ENCODE data around the gene KCNB1. TPM values are rescaled to one million over a fixed set of nuclear protein-coding genes. Genes with fewer than 3 reads are reported as not detected.
A peak's percentile ranks its signal among the peaks of the same experiment; 100 is the strongest.

KCNB1 gene
- polyA plus RNA-seq, 1 donor, result 2.4 TPM

GRCh38 chr20:49381558-49382493 lies 100.6 kb downstream of the KCNB1 start:
- H3K36me3 ChIP-seq (ENCODE audit: control insufficient read depth, insufficient read depth, low read length), result no peaks in the 10 kb centered on the region
- H3K27me3 ChIP-seq (ENCODE audit: control insufficient read depth, insufficient read depth, low read length), result peaks cover 9% of the 10 kb centered on the region
- no peak overlapping the region for H3K27ac ChIP-seq (ENCODE audit: low read length)
- H3K9me3 ChIP-seq (ENCODE audit: control insufficient read depth, low read depth, low read length), result no peaks in the 10 kb centered on the region
- peak in 1 of 2 donors; percentile 33 for DNase-seq
- 75% methylated on average over 1 of the region's 14 CpGs for WGBS (ENCODE audit: insufficient coverage, low lambda C conversion rate)
- H3K4me3 ChIP-seq (ENCODE audit: low read length), result no peak overlapping the region
- H3K4me1 ChIP-seq (ENCODE audit: control insufficient read depth, insufficient read depth, low read length), result no peaks in the 10 kb centered on the region

GRCh38 chr20:49380337-49380780 lies 102.1 kb downstream of the KCNB1 start:
- DNase-seq, result no peak
- no CpG with 5 or more reads among the region's 6 CpGs for WGBS (ENCODE audit: insufficient coverage, low lambda C conversion rate)
- Histone ChIP-seq H3K36me3 (ENCODE audit: control insufficient read depth, insufficient read depth, low read length) (no peaks in the 10 kb centered on the region), H3K9me3 (ENCODE audit: control insufficient read depth, low read depth, low read length) (no peaks in the 10 kb centered on the region), H3K4me3 (ENCODE audit: low read length) (no peak overlapping the region), H3K27ac (ENCODE audit: low read length) (no peak overlapping the region), H3K27me3 (ENCODE audit: control insufficient read depth, insufficient read depth, low read length) (peaks cover 9% of the 10 kb centered on the region), H3K4me1 (ENCODE audit: control insufficient read depth, insufficient read depth, low read length) (no peaks in the 10 kb centered on the region)

GRCh38 chr20:49379338-49379737 lies 103.1 kb downstream of the KCNB1 start:
- no peaks in the 10 kb centered on the region for H3K4me1 ChIP-seq (ENCODE audit: control insufficient read depth, insufficient read depth, low read length)
- DNase-seq, result no peak
- no peaks in the 10 kb centered on the region for H3K9me3 ChIP-seq (ENCODE audit: control insufficient read depth, low read depth, low read length)
- no peak overlapping the region for H3K4me3 ChIP-seq (ENCODE audit: low read length)
- H3K27ac ChIP-seq (ENCODE audit: low read length), result no peak overlapping the region
- H3K27me3 ChIP-seq (ENCODE audit: control insufficient read depth, insufficient read depth, low read length), result peaks cover 9% of the 10 kb centered on the region
- H3K36me3 ChIP-seq (ENCODE audit: control insufficient read depth, insufficient read depth, low read length), result no peaks in the 10 kb centered on the region
- WGBS (ENCODE audit: insufficient coverage, low lambda C conversion rate), result 20% methylated on average over 1 of the region's 7 CpGs

GRCh38 chr20:49377326-49377725 lies 105.1 kb downstream of the KCNB1 start:
- Histone ChIP-seq H3K36me3 (ENCODE audit: control insufficient read depth, insufficient read depth, low read length) (no peaks in the 10 kb centered on the region), H3K9me3 (ENCODE audit: control insufficient read depth, low read depth, low read length) (no peaks in the 10 kb centered on the region), H3K4me3 (ENCODE audit: low read length) (no peak overlapping the region), H3K27me3 (ENCODE audit: control insufficient read depth, insufficient read depth, low read length) (peaks cover 12% of the 10 kb centered on the region), H3K27ac (ENCODE audit: low read length) (no peak overlapping the region), H3K4me1 (ENCODE audit: control insufficient read depth, insufficient read depth, low read length) (no peaks in the 10 kb centered on the region)
- no CpG with 5 or more reads among the region's 4 CpGs for WGBS (ENCODE audit: insufficient coverage, low lambda C conversion rate)
- no peak for DNase-seq

GRCh38 chr20:49375170-49375569 lies 107.3 kb downstream of the KCNB1 start:
- DNase-seq, result no peak
- no peaks in the 10 kb centered on the region for H3K36me3 ChIP-seq (ENCODE audit: control insufficient read depth, insufficient read depth, low read length)
- no peaks in the 10 kb centered on the region for H3K4me1 ChIP-seq (ENCODE audit: control insufficient read depth, insufficient read depth, low read length)
- no CpG with 5 or more reads among the region's 3 CpGs for WGBS (ENCODE audit: insufficient coverage, low lambda C conversion rate)
- no peak overlapping the region for H3K4me3 ChIP-seq (ENCODE audit: low read length)
- H3K27me3 ChIP-seq (ENCODE audit: control insufficient read depth, insufficient read depth, low read length), result peaks cover 12% of the 10 kb centered on the region
- no peak overlapping the region for H3K27ac ChIP-seq (ENCODE audit: low read length)
- no peaks in the 10 kb centered on the region for H3K9me3 ChIP-seq (ENCODE audit: control insufficient read depth, low read depth, low read length)

- H3K27ac ChIP-seq (ENCODE audit: low read length), result no peak overlapping the region
- no peak overlapping the region for H3K4me3 ChIP-seq (ENCODE audit: low read length)
- no peaks in the 10 kb centered on the region for H3K36me3 ChIP-seq (ENCODE audit: control insufficient read depth, insufficient read depth, low read length)
- H3K9me3 ChIP-seq (ENCODE audit: control insufficient read depth, low read depth, low read length), result no peaks in the 10 kb centered on the region
- no peaks in the 10 kb centered on the region for H3K4me1 ChIP-seq (ENCODE audit: control insufficient read depth, insufficient read depth, low read length)
- WGBS (ENCODE audit: insufficient coverage, low lambda C conversion rate), result no CpG with 5 or more reads among the region's 9 CpGs
- no peak for DNase-seq
- H3K27me3 ChIP-seq (ENCODE audit: control insufficient read depth, insufficient read depth, low read length), result peaks cover 14% of the 10 kb centered on the region
Measured at GRCh38 chr20:49372095-49372734, 110.3 kb downstream of the KCNB1 start.

GRCh38 chr20:49368596-49368995 lies 113.9 kb downstream of the KCNB1 start:
- Histone ChIP-seq H3K4me1 (ENCODE audit: control insufficient read depth, insufficient read depth, low read length) (no peaks in the 10 kb centered on the region), H3K27me3 (ENCODE audit: control insufficient read depth, insufficient read depth, low read length) (peaks cover 13% of the 10 kb centered on the region), H3K36me3 (ENCODE audit: control insufficient read depth, insufficient read depth, low read length) (no peaks in the 10 kb centered on the region), H3K27ac (ENCODE audit: low read length) (no peak overlapping the region), H3K4me3 (ENCODE audit: low read length) (no peak overlapping the region), H3K9me3 (ENCODE audit: control insufficient read depth, low read depth, low read length) (no peaks in the 10 kb centered on the region)
- DNase-seq, result no peak
- WGBS (ENCODE audit: insufficient coverage, low lambda C conversion rate), result 100% methylated on average over 1 of the region's 5 CpGs

GRCh38 chr20:49367113-49367512 lies 115.4 kb downstream of the KCNB1 start:
- WGBS (ENCODE audit: insufficient coverage, low lambda C conversion rate), result no CpG with 5 or more reads among the region's 5 CpGs
- no peaks in the 10 kb centered on the region for H3K4me1 ChIP-seq (ENCODE audit: control insufficient read depth, insufficient read depth, low read length)
- no peaks in the 10 kb centered on the region for H3K9me3 ChIP-seq (ENCODE audit: control insufficient read depth, low read depth, low read length)
- DNase-seq, result no peak
- no peaks in the 10 kb centered on the region for H3K36me3 ChIP-seq (ENCODE audit: control insufficient read depth, insufficient read depth, low read length)
- H3K4me3 ChIP-seq (ENCODE audit: low read length), result no peak overlapping the region
- no peak overlapping the region for H3K27ac ChIP-seq (ENCODE audit: low read length)
- H3K27me3 ChIP-seq (ENCODE audit: control insufficient read depth, insufficient read depth, low read length), result peaks cover 8% of the 10 kb centered on the region

- Histone ChIP-seq H3K4me3 (ENCODE audit: low read length) (no peak overlapping the region), H3K27me3 (ENCODE audit: control insufficient read depth, insufficient read depth, low read length) (peaks cover 8% of the 10 kb centered on the region), H3K27ac (ENCODE audit: low read length) (no peak overlapping the region), H3K36me3 (ENCODE audit: control insufficient read depth, insufficient read depth, low read length) (no peaks in the 10 kb centered on the region), H3K9me3 (ENCODE audit: control insufficient read depth, low read depth, low read length) (no peaks in the 10 kb centered on the region), H3K4me1 (ENCODE audit: control insufficient read depth, insufficient read depth, low read length) (no peaks in the 10 kb centered on the region)
- WGBS (ENCODE audit: insufficient coverage, low lambda C conversion rate), result no CpG with 5 or more reads among the region's 1 CpG
- DNase-seq, result no peak
Measured at GRCh38 chr20:49366687-49367086, 115.8 kb downstream of the KCNB1 start.

GRCh38 chr20:49361862-49362660 lies 120.4 kb downstream of the KCNB1 start:
- no peaks in the 10 kb centered on the region for H3K27me3 ChIP-seq (ENCODE audit: control insufficient read depth, insufficient read depth, low read length)
- H3K9me3 ChIP-seq (ENCODE audit: control insufficient read depth, low read depth, low read length), result no peaks in the 10 kb centered on the region
- WGBS (ENCODE audit: insufficient coverage, low lambda C conversion rate), result 100% methylated on average over 1 of the region's 4 CpGs
- no peak overlapping the region for H3K4me3 ChIP-seq (ENCODE audit: low read length)
- DNase-seq, result no peak
- H3K4me1 ChIP-seq (ENCODE audit: control insufficient read depth, insufficient read depth, low read length), result no peaks in the 10 kb centered on the region
- no peak overlapping the region for H3K27ac ChIP-seq (ENCODE audit: low read length)
- H3K36me3 ChIP-seq (ENCODE audit: control insufficient read depth, insufficient read depth, low read length), result no peaks in the 10 kb centered on the region
